ENCODE measurements around the gene RALGPS1.

DNA sequence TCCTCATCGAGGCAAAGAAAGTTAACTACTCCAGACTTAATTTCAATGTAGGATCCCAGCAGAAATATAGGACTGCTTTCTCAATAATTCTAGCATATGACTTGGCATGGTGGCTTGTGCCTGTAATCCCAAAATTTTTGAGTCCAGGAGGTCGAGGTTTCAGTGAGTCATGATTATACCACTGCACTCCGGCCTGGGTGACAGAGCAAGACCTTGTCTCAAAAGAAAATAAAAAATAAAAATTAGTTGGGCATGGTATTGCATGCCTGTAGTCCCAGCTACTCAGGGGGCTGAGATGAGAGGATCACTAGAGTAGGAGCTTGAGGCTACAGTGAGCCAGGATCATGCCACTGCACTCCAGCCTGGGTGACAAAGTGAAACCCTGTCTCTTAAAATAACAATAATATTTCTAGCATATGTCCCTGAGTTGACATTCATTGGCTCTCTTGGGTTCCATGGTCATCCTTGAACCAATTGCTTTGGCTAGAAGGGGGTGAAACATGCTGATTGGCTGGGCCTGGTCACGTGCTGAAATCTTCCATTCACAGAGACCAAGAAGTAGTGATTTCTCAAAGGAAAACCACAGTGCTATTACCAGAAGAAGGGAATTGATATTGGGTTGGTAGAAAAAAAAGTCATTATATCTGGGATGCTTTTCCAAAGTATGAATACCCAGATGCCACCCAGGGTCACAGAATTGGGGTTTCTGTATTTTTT lies 318.4 kb downstream of the RALGPS1 start:
- TF ChIP-seq TAF1 (IDR thresholded peaks at IDR 0.05; ENCODE audit: borderline replicate concordance, low read depth, low read length) (no peak), NRF1 (IDR thresholded peaks at IDR 0.05; ENCODE audit: low read depth, low read length) (no peak), POLR2AphosphoS5 (IDR thresholded peaks at IDR 0.05; ENCODE audit: low read depth, low read length) (no peak), CHD2 (IDR thresholded peaks at IDR 0.05; ENCODE audit: low read length, partially characterized antibody) (no peak), FOXM1 (IDR thresholded peaks at IDR 0.05; ENCODE audit: low read depth) (no peak), EP300 (IDR thresholded peaks at IDR 0.05; ENCODE audit: borderline replicate concordance in 1 of 2, low read depth in 1 of 2, low read length in 1 of 2) (no peak), RFX5 (IDR thresholded peaks at IDR 0.05; ENCODE audit: low read length) (no peak), RCOR1 (IDR thresholded peaks at IDR 0.05; ENCODE audit: low read length) (no peak), USF1 (IDR thresholded peaks at IDR 0.05; ENCODE audit: borderline replicate concordance, low read depth) (peak; percentile 56; the same call in 1 of the 2 replicates), RXRA (IDR thresholded peaks at IDR 0.05; ENCODE audit: borderline replicate concordance, low read depth) (no peak), JUND (IDR thresholded peaks at IDR 0.05) (no peak)
- TF ChIP-seq, protein P1, sequence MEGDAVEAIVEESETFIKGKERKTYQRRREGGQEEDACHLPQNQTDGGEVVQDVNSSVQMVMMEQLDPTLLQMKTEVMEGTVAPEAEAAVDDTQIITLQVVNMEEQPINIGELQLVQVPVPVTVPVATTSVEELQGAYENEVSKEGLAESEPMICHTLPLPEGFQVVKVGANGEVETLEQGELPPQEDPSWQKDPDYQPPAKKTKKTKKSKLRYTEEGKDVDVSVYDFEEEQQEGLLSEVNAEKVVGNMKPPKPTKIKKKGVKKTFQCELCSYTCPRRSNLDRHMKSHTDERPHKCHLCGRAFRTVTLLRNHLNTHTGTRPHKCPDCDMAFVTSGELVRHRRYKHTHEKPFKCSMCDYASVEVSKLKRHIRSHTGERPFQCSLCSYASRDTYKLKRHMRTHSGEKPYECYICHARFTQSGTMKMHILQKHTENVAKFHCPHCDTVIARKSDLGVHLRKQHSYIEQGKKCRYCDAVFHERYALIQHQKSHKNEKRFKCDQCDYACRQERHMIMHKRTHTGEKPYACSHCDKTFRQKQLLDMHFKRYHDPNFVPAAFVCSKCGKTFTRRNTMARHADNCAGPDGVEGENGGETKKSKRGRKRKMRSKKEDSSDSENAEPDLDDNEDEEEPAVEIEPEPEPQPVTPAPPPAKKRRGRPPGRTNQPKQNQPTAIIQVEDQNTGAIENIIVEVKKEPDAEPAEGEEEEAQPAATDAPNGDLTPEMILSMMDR (IDR thresholded peaks at IDR 0.05) = no peak
